SK-N-MC (cell line): Measurements from ENCODE around the gene MAEA.

Experiments
- DNase-seq: peaks from one replicate; pipeline ENCODE4 v3.0.0-alpha.2; 2011; ENCODE audit warnings: low read depth, low spot score
- H3K27ac ChIP-seq: fragments of 200-600 bp; sonication (generic); 2 replicates; pipeline ENCODE4 v1.5.1; 2016; ENCODE audit warnings: mixed run types
- H3K36me3 ChIP-seq: fragments of 200-600 bp; sonication (generic); 2 replicates; pipeline ENCODE4 v1.6.1; 2017; ENCODE audit warnings: antibody characterized with exemption, low read length, mixed read lengths; ENCODE audit not compliant: insufficient read depth
- H3K4me3 ChIP-seq: fragments of 200-600 bp; sonication (generic); 2 replicates; pipeline ENCODE4 v1.5.1; 2016
- H3K9ac ChIP-seq: fragments of 200-600 bp; sonication (generic); 2 replicates; pipeline ENCODE4 v1.8.0; 2017; ENCODE audit warnings: mixed run types, mixed read lengths; ENCODE audit not compliant: insufficient read length
- H3K9me3 ChIP-seq: fragments of 200-600 bp; sonication (generic); 2 replicates; pipeline ENCODE4 v1.6.1; 2017; ENCODE audit warnings: low read depth, mild to moderate bottlenecking, antibody characterized with exemption, low read length, moderate library complexity, mixed read lengths
- EZH2 ChIP-seq: fragments of 200-600 bp; sonication (generic); IDR thresholded peaks from one replicate; pipeline ENCODE4 v1.6.1; 2017; ENCODE audit warnings: antibody characterized with exemption
- FOXP2 ChIP-seq: optimal IDR thresholded peaks from 2 replicates; pipeline ENCODE3; 2011; ENCODE audit warnings: mild to moderate bottlenecking, moderate library complexity; ENCODE audit not compliant: insufficient read depth; ENCODE audit errors: extremely low read length, control extremely low read depth
- POLR2AphosphoS5 ChIP-seq: IDR thresholded peaks from 2 replicates; pipeline ENCODE4 v1.6.1; 2012; ENCODE audit warnings: mild to moderate bottlenecking, low read depth, low read length, borderline replicate concordance

Gene MAEA

GRCh38 chr4:1325681-1326635, 36.3 kb downstream of the MAEA start:
- peaks cover 11% of the 10 kb centered on the region; the same call in 1 of the 2 replicates for H3K36me3 ChIP-seq
- no peak for TF ChIP-seq FOXP2
- no peak for TF ChIP-seq POLR2AphosphoS5
- no peak for TF ChIP-seq EZH2
- no peak overlapping the region for H3K9ac ChIP-seq
- DNase-seq: no peak
- H3K27ac ChIP-seq: no peak overlapping the region
- no peak overlapping the region for H3K4me3 ChIP-seq
- no peaks in the 10 kb centered on the region for H3K9me3 ChIP-seq

GRCh38 chr4:1326751-1327525, 37.2 kb downstream of the MAEA start:
- no peak for DNase-seq
- TF ChIP-seq EZH2 (no peak), FOXP2 (no peak), POLR2AphosphoS5 (no peak)
- H3K9me3 ChIP-seq: no peaks in the 10 kb centered on the region
- H3K9ac ChIP-seq: no peak overlapping the region
- H3K4me3 ChIP-seq: no peak overlapping the region
- no peak overlapping the region for H3K27ac ChIP-seq
- H3K36me3 ChIP-seq: peaks cover 11% of the 10 kb centered on the region; the same call in 1 of the 2 replicates

GRCh38 chr4:1327526-1328266, 38.0 kb downstream of the MAEA start:
- Histone ChIP-seq H3K4me3 (no peak overlapping the region), H3K27ac (no peak overlapping the region), H3K36me3 (peaks cover 9% of the 10 kb centered on the region; the same call in 1 of the 2 replicates), H3K9ac (no peak overlapping the region), H3K9me3 (no peaks in the 10 kb centered on the region)
- TF ChIP-seq FOXP2 (no peak), POLR2AphosphoS5 (no peak), EZH2 (no peak)
- no peak for DNase-seq

- Histone ChIP-seq H3K27ac (no peak overlapping the region), H3K9me3 (no peaks in the 10 kb centered on the region), H3K9ac (no peak overlapping the region), H3K4me3 (no peak overlapping the region), H3K36me3 (peaks cover 12% of the 10 kb centered on the region; the same call in 1 of the 2 replicates)
- no peak for DNase-seq
- TF ChIP-seq POLR2AphosphoS5 (no peak), FOXP2 (no peak), EZH2 (no peak)
Observed at GRCh38 chr4:1328267-1329155, 38.8 kb downstream of the MAEA start.

- no peak for DNase-seq
- Histone ChIP-seq H3K9ac (no peak overlapping the region), H3K27ac (no peak overlapping the region), H3K4me3 (no peak overlapping the region), H3K9me3 (no peaks in the 10 kb centered on the region), H3K36me3 (peaks cover 15% of the 10 kb centered on the region; the same call in 1 of the 2 replicates)
- TF ChIP-seq FOXP2: no peak
Observed at GRCh38 chr4:1329408-1330371, 40.0 kb downstream of the MAEA start.

- Histone ChIP-seq H3K27ac (no peak overlapping the region), H3K9ac (no peak overlapping the region), H3K4me3 (no peak overlapping the region), H3K9me3 (no peaks in the 10 kb centered on the region), H3K36me3 (peaks cover 23% of the 10 kb centered on the region; the same call in 1 of the 2 replicates)
- TF ChIP-seq POLR2AphosphoS5 (no peak), FOXP2 (no peak), EZH2 (no peak)
- no peak for DNase-seq
Observed at GRCh38 chr4:1330761-1331590, 41.3 kb downstream of the MAEA start.
